Neuronal stem cell (in vitro differentiated cells): Measurements from ENCODE around the gene UMAD1.
A peak's percentile ranks its signal among the peaks of the same experiment; 100 is the strongest.

Experiments used
- DNase-seq: peaks from one replicate; pipeline ENCODE4 v3.0.0-alpha.2; 2013; ENCODE audit warnings: low spot score
- H2AFZ ChIP-seq: one replicate; pipeline ENCODE4 v1.6.1; 2013; ENCODE audit warnings: mild to moderate bottlenecking, low read length, inconsistent platforms
- H2AK5ac ChIP-seq: 2 replicates; pipeline ENCODE4 v1.6.1; 2013; ENCODE audit warnings: low read depth, mild to moderate bottlenecking, inconsistent platforms, low read length, moderate library complexity, mixed read lengths
- H2BK120ac ChIP-seq: 2 replicates; pipeline ENCODE4 v1.6.1; 2013; ENCODE audit warnings: low read depth, mild to moderate bottlenecking, inconsistent platforms, low read length, moderate library complexity, mixed read lengths
- H2BK12ac ChIP-seq: one replicate; pipeline ENCODE4 v1.6.1; 2013; ENCODE audit warnings: low read length, inconsistent platforms
- H2BK15ac ChIP-seq: 2 replicates; pipeline ENCODE4 v1.6.1; 2013; ENCODE audit warnings: mild to moderate bottlenecking, low read length, inconsistent platforms, mixed read lengths
- H2BK5ac ChIP-seq: one replicate; pipeline ENCODE4 v1.6.1; 2013; ENCODE audit warnings: inconsistent platforms, mild to moderate bottlenecking, low read length, moderate library complexity
- H3K14ac ChIP-seq: one replicate; pipeline ENCODE4 v1.6.1; 2013; ENCODE audit warnings: low read length, inconsistent platforms
- H3K18ac ChIP-seq: 2 replicates; pipeline ENCODE4 v1.6.1; 2013; ENCODE audit warnings: low read length, inconsistent platforms
- H3K23ac ChIP-seq: 2 replicates; pipeline ENCODE4 v1.6.1; 2013; ENCODE audit warnings: low read depth, mild to moderate bottlenecking, mixed read lengths, low read length, inconsistent platforms; ENCODE audit not compliant: poor library complexity
- H3K27ac ChIP-seq: replicated peaks from 3 replicates; pipeline ENCODE4 v1.5.1; 2013; ENCODE audit warnings: low read length, inconsistent platforms
- H3K27me3 ChIP-seq, 3 experiments: 2 replicates each; pipeline ENCODE4 v1.6.1; 2013; ENCODE audit warnings: low read length in 3 of 3, mild to moderate bottlenecking in 2 of 3, inconsistent platforms in 1 of 3, low read depth in 1 of 3, mixed read lengths in 1 of 3, moderate library complexity in 1 of 3; ENCODE audit not compliant: control insufficient read depth in 3 of 3, insufficient read depth in 3 of 3
- H3K36me3 ChIP-seq, 2 donors: replicated peaks in 1 of 2; 2 replicates each; pipeline ENCODE4 v1.6.1; 2013; ENCODE audit warnings: low read length in 2 of 2; ENCODE audit not compliant: control insufficient read depth in 2 of 2, insufficient read depth in 2 of 2
- H3K4ac ChIP-seq: 2 replicates; pipeline ENCODE4 v1.6.1; 2013; ENCODE audit warnings: inconsistent platforms, mild to moderate bottlenecking, low read length, moderate library complexity
- H3K4me1 ChIP-seq, 2 donors: 1 replicate in 1 of 2; 2 replicates in 1 of 2; pipeline ENCODE4 v1.6.1; 2013; ENCODE audit warnings: low read length in 2 of 2, low read depth in 1 of 2; ENCODE audit not compliant: control insufficient read depth in 2 of 2, insufficient read depth in 1 of 2
- H3K4me2 ChIP-seq: one replicate; pipeline ENCODE4 v1.6.1; 2013; ENCODE audit warnings: mild to moderate bottlenecking, low read length, inconsistent platforms; ENCODE audit not compliant: insufficient read depth, poor library complexity, severe bottlenecking
- H3K4me3 ChIP-seq, 2 donors: 2 replicates each; pipeline ENCODE4 v1.5.1; 2013; ENCODE audit warnings: low read length in 2 of 2, mild to moderate bottlenecking in 2 of 2, inconsistent platforms in 1 of 2, moderate library complexity in 1 of 2
- H3K79me1 ChIP-seq: one replicate; pipeline ENCODE4 v1.6.1; 2013; ENCODE audit warnings: low read depth, mild to moderate bottlenecking, inconsistent platforms, low read length, moderate library complexity
- H3K9ac ChIP-seq: one replicate; pipeline ENCODE4 v1.6.1; 2013; ENCODE audit warnings: mild to moderate bottlenecking, low read depth, low read length, inconsistent platforms; ENCODE audit not compliant: poor library complexity
- H3K9me3 ChIP-seq, 2 donors: replicated peaks in 1 of 2; 2 replicates each; pipeline versions ENCODE3 to v1.6.1; 2013; ENCODE audit warnings: low read length in 2 of 2, mild to moderate bottlenecking in 2 of 2, inconsistent platforms in 1 of 2, low read depth in 1 of 2, mixed read lengths in 1 of 2, moderate library complexity in 1 of 2; ENCODE audit not compliant: control insufficient read depth in 2 of 2, insufficient read depth in 1 of 2
- H4K8ac ChIP-seq: one replicate; pipeline ENCODE4 v1.6.1; 2013; ENCODE audit warnings: low read depth, mild to moderate bottlenecking, inconsistent platforms, low read length, moderate library complexity
- H4K91ac ChIP-seq: one replicate; pipeline ENCODE4 v1.6.1; 2013; ENCODE audit warnings: low read length, low read depth, mild to moderate bottlenecking, inconsistent platforms; ENCODE audit not compliant: poor library complexity
- WGBS, 2 donors: extraction: QIAGEN DNeasy Blood & Tissue Kit; methylation state at CpG; one replicate each; pipeline ENCODE4 v1.1.7; 2013; ENCODE audit warnings: missing lambda C conversion rate in 2 of 2, mixed read lengths in 1 of 2; ENCODE audit not compliant: insufficient read length in 2 of 2, insufficient replicate concordance in 1 of 2; ENCODE audit errors: extremely low coverage in 2 of 2; 5-methylcytosine and 5-hydroxymethylcytosine counted together

Gene UMAD1

GRCh38 chr7:7739204-7740036 is 98.9 kb downstream of the UMAD1 start:
- no peak overlapping the region for H2AK5ac ChIP-seq
- peak overlapping the region; percentile 56 for H3K27ac ChIP-seq
- H3K9me3 ChIP-seq: no peaks in the 10 kb centered on the region
- no peak overlapping the region for H3K4ac ChIP-seq
- no peak overlapping the region for H2BK5ac ChIP-seq
- H2BK120ac ChIP-seq: no peak overlapping the region
- no peak overlapping the region for H3K4me3 ChIP-seq
- H3K18ac ChIP-seq: no peak overlapping the region
- no peaks in the 10 kb centered on the region for H3K27me3 ChIP-seq
- H2AFZ ChIP-seq: no peak overlapping the region
- H3K14ac ChIP-seq: no peak overlapping the region
- H3K36me3 ChIP-seq: no peaks in the 10 kb centered on the region
- no peak overlapping the region for H4K91ac ChIP-seq
- H3K9ac ChIP-seq: no peak overlapping the region
- WGBS, 2 donors: no CpG with 5 or more reads among the region's 4 CpGs
- DNase-seq: peak; percentile 20
- no peak overlapping the region for H2BK15ac ChIP-seq
- no peak overlapping the region for H3K23ac ChIP-seq
- no peak overlapping the region for H2BK12ac ChIP-seq
- no peaks in the 10 kb centered on the region for H3K79me1 ChIP-seq
- H3K4me1 ChIP-seq: peaks cover 10 to 27% of the 10 kb centered on the region in 2 donors
- no peak overlapping the region for H3K4me2 ChIP-seq
- H4K8ac ChIP-seq: no peak overlapping the region

- Histone ChIP-seq H3K27me3 (no peaks in the 10 kb centered on the region), H3K4me2 (no peak overlapping the region), H4K8ac (no peak overlapping the region), H2BK12ac (no peak overlapping the region), H3K27ac (peak overlapping the region; percentile 56), H4K91ac (no peak overlapping the region), H3K9ac (no peak overlapping the region), H2BK120ac (no peak overlapping the region), H3K4ac (no peak overlapping the region), H2BK15ac (no peak overlapping the region), H2AK5ac (no peak overlapping the region), H3K4me1 (peaks cover 10 to 27% of the 10 kb centered on the region in 2 donors), H2BK5ac (no peak overlapping the region), H3K18ac (no peak overlapping the region), H3K79me1 (no peaks in the 10 kb centered on the region), H3K9me3 (no peaks in the 10 kb centered on the region), H3K23ac (no peak overlapping the region), H3K36me3 (no peaks in the 10 kb centered on the region), H3K14ac (no peak overlapping the region), H2AFZ (no peak overlapping the region), H3K4me3 (no peak overlapping the region)
- DNase-seq: no peak
- no CpG with 5 or more reads among the region's 2 CpGs for whole genome bisulfite sequencing, 2 donors
Observed at GRCh38 chr7:7740037-7740355, 99.4 kb downstream of the UMAD1 start.

GRCh38 chr7:7742223-7742622 is 101.7 kb downstream of the UMAD1 start:
- no peak overlapping the region for H3K14ac ChIP-seq
- H2BK12ac ChIP-seq: no peak overlapping the region
- no peak overlapping the region for H4K91ac ChIP-seq
- H3K4me3 ChIP-seq: no peak overlapping the region
- H3K23ac ChIP-seq: no peak overlapping the region
- no peak overlapping the region for H2AK5ac ChIP-seq
- no peak overlapping the region for H2AFZ ChIP-seq
- no peaks in the 10 kb centered on the region for H3K79me1 ChIP-seq
- no peak overlapping the region for H2BK15ac ChIP-seq
- no peak overlapping the region for H3K27ac ChIP-seq
- no peak overlapping the region for H3K4me2 ChIP-seq
- DNase-seq: no peak
- no peak overlapping the region for H2BK120ac ChIP-seq
- no peaks in the 10 kb centered on the region for H3K27me3 ChIP-seq
- H4K8ac ChIP-seq: no peak overlapping the region
- H3K9me3 ChIP-seq: no peaks in the 10 kb centered on the region
- H3K4me1 ChIP-seq: peaks cover 4 to 14% of the 10 kb centered on the region in 2 donors
- WGBS, 2 donors: no CpG with 5 or more reads among the region's 12 CpGs
- H2BK5ac ChIP-seq: no peak overlapping the region
- H3K9ac ChIP-seq: no peak overlapping the region
- no peaks in the 10 kb centered on the region for H3K36me3 ChIP-seq
- H3K18ac ChIP-seq: no peak overlapping the region
- H3K4ac ChIP-seq: no peak overlapping the region

GRCh38 chr7:7745258-7745657 is 104.7 kb downstream of the UMAD1 start:
- no CpG with 5 or more reads among the region's 4 CpGs for WGBS, 2 donors
- no peaks in the 10 kb centered on the region for H3K36me3 ChIP-seq
- no peak for DNase-seq
- H3K9me3 ChIP-seq: no peaks in the 10 kb centered on the region
- no peak overlapping the region for H3K18ac ChIP-seq
- no peak overlapping the region for H3K27ac ChIP-seq
- no peak overlapping the region for H2BK12ac ChIP-seq
- no peak overlapping the region for H3K9ac ChIP-seq
- no peak overlapping the region for H2BK120ac ChIP-seq
- no peak overlapping the region for H4K91ac ChIP-seq
- H3K4me1 ChIP-seq: no peaks in the 10 kb centered on the region
- H3K79me1 ChIP-seq: no peaks in the 10 kb centered on the region
- H3K4me2 ChIP-seq: no peak overlapping the region
- H3K27me3 ChIP-seq: no peaks in the 10 kb centered on the region
- no peak overlapping the region for H3K4ac ChIP-seq
- H3K23ac ChIP-seq: no peak overlapping the region
- H2BK5ac ChIP-seq: no peak overlapping the region
- H3K14ac ChIP-seq: no peak overlapping the region
- H4K8ac ChIP-seq: no peak overlapping the region
- H2AK5ac ChIP-seq: no peak overlapping the region
- H2AFZ ChIP-seq: no peak overlapping the region
- no peak overlapping the region for H2BK15ac ChIP-seq
- no peak overlapping the region for H3K4me3 ChIP-seq
